ENCODE data around the gene ANKRD44. TPM values are rescaled to one million over a fixed set of nuclear protein-coding genes. Genes with fewer than 3 reads are reported as not detected.

ANKRD44 gene
- total RNA-seq, 1 donor from 2014 or later = 12.0 TPM

GRCh38 chr2:197055045-197055444 is 255.5 kb downstream of the ANKRD44 start:
- H3K27ac Mint-ChIP-seq (ENCODE audit: unreplicated experiment) = no peak overlapping the region
- H3K4me1 Mint-ChIP-seq (ENCODE audit: low read depth, unreplicated experiment) = no peaks in the 10 kb centered on the region
- H3K9me3 Mint-ChIP-seq (ENCODE audit: unreplicated experiment) = no peaks in the 10 kb centered on the region
- no peak for TF ChIP-seq CTCF (IDR thresholded peaks at IDR 0.05; ENCODE audit: partially characterized antibody, unreplicated experiment)
- DNase-seq = no peak
- peaks cover 3% of the 10 kb centered on the region for H3K27me3 Mint-ChIP-seq (ENCODE audit: unreplicated experiment)
- H3K4me3 Mint-ChIP-seq (ENCODE audit: unreplicated experiment) = no peak overlapping the region
- peaks cover 12% of the 10 kb centered on the region for H3K36me3 Mint-ChIP-seq (ENCODE audit: unreplicated experiment)

- Mint-ChIP-seq H3K4me3 (ENCODE audit: unreplicated experiment) (no peak overlapping the region), H3K27ac (ENCODE audit: unreplicated experiment) (no peak overlapping the region), H3K4me1 (ENCODE audit: low read depth, unreplicated experiment) (no peaks in the 10 kb centered on the region), H3K36me3 (ENCODE audit: unreplicated experiment) (peaks cover 12% of the 10 kb centered on the region), H3K9me3 (ENCODE audit: unreplicated experiment) (no peaks in the 10 kb centered on the region), H3K27me3 (ENCODE audit: unreplicated experiment) (peaks cover 3% of the 10 kb centered on the region)
- no peak for TF ChIP-seq CTCF (IDR thresholded peaks at IDR 0.05; ENCODE audit: partially characterized antibody, unreplicated experiment)
- DNase-seq = no peak
Measured at GRCh38 chr2:197054437-197054836, 256.1 kb downstream of the ANKRD44 start.

GRCh38 chr2:197052356-197052755 is 258.2 kb downstream of the ANKRD44 start:
- Mint-ChIP-seq H3K27me3 (ENCODE audit: unreplicated experiment) (peaks cover 3% of the 10 kb centered on the region), H3K9me3 (ENCODE audit: unreplicated experiment) (no peaks in the 10 kb centered on the region), H3K4me1 (ENCODE audit: low read depth, unreplicated experiment) (no peaks in the 10 kb centered on the region), H3K36me3 (ENCODE audit: unreplicated experiment) (peaks cover 12% of the 10 kb centered on the region), H3K27ac (ENCODE audit: unreplicated experiment) (no peak overlapping the region), H3K4me3 (ENCODE audit: unreplicated experiment) (no peak overlapping the region)
- DNase-seq = no peak
- no peak for TF ChIP-seq CTCF (IDR thresholded peaks at IDR 0.05; ENCODE audit: partially characterized antibody, unreplicated experiment)

GRCh38 chr2:197045115-197045514 is 265.5 kb downstream of the ANKRD44 start:
- Mint-ChIP-seq H3K4me1 (ENCODE audit: low read depth, unreplicated experiment) (peaks cover 4% of the 10 kb centered on the region), H3K4me3 (ENCODE audit: unreplicated experiment) (no peak overlapping the region), H3K27me3 (ENCODE audit: unreplicated experiment) (peaks cover under 1% of the 10 kb centered on the region), H3K9me3 (ENCODE audit: unreplicated experiment) (no peaks in the 10 kb centered on the region), H3K36me3 (ENCODE audit: unreplicated experiment) (no peaks in the 10 kb centered on the region), H3K27ac (ENCODE audit: unreplicated experiment) (no peak overlapping the region)
- no peak for DNase-seq
- no peak for TF ChIP-seq CTCF (IDR thresholded peaks at IDR 0.05; ENCODE audit: partially characterized antibody, unreplicated experiment)

- H3K27ac Mint-ChIP-seq (ENCODE audit: unreplicated experiment) = no peak overlapping the region
- H3K27me3 Mint-ChIP-seq (ENCODE audit: unreplicated experiment) = no peaks in the 10 kb centered on the region
- H3K4me1 Mint-ChIP-seq (ENCODE audit: low read depth, unreplicated experiment) = peaks cover 4% of the 10 kb centered on the region
- DNase-seq = no peak
- H3K9me3 Mint-ChIP-seq (ENCODE audit: unreplicated experiment) = peaks cover 3% of the 10 kb centered on the region
- no peak overlapping the region for H3K4me3 Mint-ChIP-seq (ENCODE audit: unreplicated experiment)
- no peak for TF ChIP-seq CTCF (IDR thresholded peaks at IDR 0.05; ENCODE audit: partially characterized antibody, unreplicated experiment)
- no peaks in the 10 kb centered on the region for H3K36me3 Mint-ChIP-seq (ENCODE audit: unreplicated experiment)
Measured at GRCh38 chr2:197042739-197043196, 267.8 kb downstream of the ANKRD44 start.
